Fibroblast of lung (primary cell): ENCODE measurements around the gene CACNA1F.

Experiments used
- CTCF ChIP-seq, 2 donors: IDR thresholded peaks in 1 of 2; conservative IDR thresholded peaks in 1 of 2; 1 replicate in 1 of 2; 2 replicates in 1 of 2; pipeline ENCODE4 v1.5.1; 2011 to 2012; ENCODE audit warnings: low read length in 2 of 2, control low read depth in 1 of 2, inconsistent platforms in 1 of 2, low read depth in 1 of 2, mild to moderate bottlenecking in 1 of 2
- EZH2 ChIP-seq: IDR thresholded peaks from 2 replicates; pipeline ENCODE4 v1.5.1; 2012; ENCODE audit warnings: low read length, control low read depth, mild to moderate bottlenecking; ENCODE audit errors: missing control alignments

- no peak for TF ChIP-seq CTCF (conservative IDR thresholded peaks at IDR 0.05 in 1 of 2, IDR thresholded peaks at IDR 0.05 in 1 of 2; ENCODE audit: low read depth in 1 of 2, low read length in 2 of 2)
- TF ChIP-seq EZH2, result no peak
Observed at GRCh38 chrX:49270249-49270921, 37.2 kb upstream of the CACNA1F start.
